ENCODE data around the gene DESI1.
"Not testable (repeated sequence)": the region's sequence is repeated elsewhere in the genome, so short reads cannot be mapped to it uniquely, and the experiment has no call there.

GRCh38 chr22:41558241-41558630 is 62.6 kb downstream of the DESI1 start:
- not testable (repeated sequence) for TF ChIP-seq EP300 (conservative IDR thresholded peaks at IDR 0.05; ENCODE audit: poor library complexity, severe bottlenecking); POLR2AphosphoS5 (IDR thresholded peaks at IDR 0.05); RAD21 (conservative IDR thresholded peaks at IDR 0.05); CTCF (IDR thresholded peaks at IDR 0.05; ENCODE audit: poor library complexity, severe bottlenecking); EZH2 (IDR thresholded peaks at IDR 0.05; ENCODE audit: borderline replicate concordance, insufficient read depth, low read length, poor library complexity, severe bottlenecking)

All from neural cell (in vitro differentiated cells).